ENCODE measurements around the gene LDLR.
A peak's percentile ranks its signal among the peaks of the same experiment; 100 is the strongest.
"Not testable (repeated sequence)": the region's sequence is repeated elsewhere in the genome, so short reads cannot be mapped to it uniquely, and the experiment has no call there.

The LDLR gene

DNA sequence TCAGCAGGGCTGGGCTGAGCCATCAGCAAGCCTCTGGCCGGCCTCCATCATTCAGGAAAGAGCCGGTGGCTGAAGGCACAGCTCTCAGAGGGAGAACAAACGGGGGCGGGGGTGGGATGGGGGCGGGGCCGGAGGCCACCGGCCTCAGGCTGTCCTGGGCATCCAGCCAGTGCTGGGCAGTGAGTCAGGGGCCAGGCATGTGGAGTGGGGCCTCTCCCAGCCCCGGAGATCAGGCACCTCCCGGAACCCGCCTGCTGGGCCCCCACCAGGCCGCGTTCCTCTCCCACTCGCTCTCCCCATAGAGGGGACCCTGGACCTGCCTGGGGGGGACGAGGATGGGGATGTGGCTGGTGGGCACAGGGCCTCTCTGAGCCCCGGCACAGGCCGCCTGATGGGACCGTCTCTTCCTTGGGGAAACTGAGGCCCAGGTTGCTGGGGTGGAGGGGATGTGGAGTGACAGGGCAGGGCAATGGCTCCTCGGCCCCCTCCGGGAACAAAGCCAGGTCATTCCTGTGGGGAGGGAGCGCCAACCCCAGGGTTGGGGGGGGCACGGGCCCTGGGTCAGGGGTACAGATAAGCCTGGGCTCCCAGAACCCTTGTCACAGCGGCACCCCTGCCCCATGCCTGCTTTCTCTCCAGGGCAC lies 53.4 kb downstream of the LDLR start:
- no peak for DNase-seq

DNA sequence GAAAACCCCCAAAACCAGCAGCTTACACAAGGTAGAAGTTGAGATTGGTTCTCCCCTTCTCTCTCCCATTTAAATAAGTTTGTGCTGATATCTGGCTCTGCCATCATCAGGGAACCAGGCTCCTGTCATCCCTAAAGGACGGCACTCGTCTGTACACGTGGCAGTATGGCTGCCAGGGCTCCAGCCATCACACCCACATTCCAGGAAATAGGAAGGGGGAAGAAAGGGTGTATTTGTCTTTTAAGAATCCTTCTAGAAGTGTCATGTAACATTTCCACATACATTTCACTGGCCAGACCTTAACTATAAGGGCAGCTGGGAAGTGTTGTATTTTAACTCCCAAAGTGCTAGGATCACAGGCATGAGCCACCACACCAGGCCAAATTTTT lies 56.3 kb downstream of the LDLR start:
- no peak for DNase-seq

DNA sequence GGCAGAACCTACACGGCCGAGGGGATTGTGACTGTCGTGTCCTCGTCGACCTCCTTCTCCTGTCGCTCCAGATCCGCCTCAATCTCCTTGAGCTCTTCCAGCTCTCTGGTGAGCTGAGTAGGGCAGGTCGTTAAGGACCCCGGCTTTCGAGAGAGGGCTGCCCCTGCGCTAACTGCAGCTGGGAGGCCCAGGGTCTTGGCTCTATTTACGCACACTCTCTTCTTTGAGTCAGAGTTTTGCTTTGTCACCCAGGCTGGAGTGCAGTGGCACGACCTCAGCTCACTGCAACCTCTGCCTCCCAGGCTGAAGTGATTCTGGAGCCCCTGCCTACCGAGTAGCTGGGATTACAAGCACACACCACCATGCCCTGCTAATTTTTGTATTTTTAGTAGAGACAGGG lies 58.7 kb downstream of the LDLR start:
- DNase-seq = no peak

DNA sequence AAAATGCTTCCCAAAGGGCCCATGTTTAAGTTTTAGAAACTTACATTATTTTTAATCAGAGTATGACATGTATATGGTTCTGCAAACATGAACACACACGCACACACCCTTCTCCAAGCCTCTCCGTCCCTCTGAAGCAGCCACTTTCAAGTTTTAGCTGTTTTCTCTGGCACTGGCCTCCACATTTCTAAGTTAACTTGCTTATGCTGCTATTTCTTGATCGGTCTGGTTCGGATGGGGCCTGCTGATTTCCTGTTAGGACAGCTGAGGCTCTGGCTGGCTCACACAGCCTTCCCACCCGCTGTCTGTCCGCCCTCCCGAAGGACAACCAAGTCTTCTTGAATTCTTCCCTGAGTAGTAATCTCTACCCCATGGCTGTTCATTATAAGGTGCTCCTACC lies 61.9 kb downstream of the LDLR start:
- DNase-seq = no peak

DNA sequence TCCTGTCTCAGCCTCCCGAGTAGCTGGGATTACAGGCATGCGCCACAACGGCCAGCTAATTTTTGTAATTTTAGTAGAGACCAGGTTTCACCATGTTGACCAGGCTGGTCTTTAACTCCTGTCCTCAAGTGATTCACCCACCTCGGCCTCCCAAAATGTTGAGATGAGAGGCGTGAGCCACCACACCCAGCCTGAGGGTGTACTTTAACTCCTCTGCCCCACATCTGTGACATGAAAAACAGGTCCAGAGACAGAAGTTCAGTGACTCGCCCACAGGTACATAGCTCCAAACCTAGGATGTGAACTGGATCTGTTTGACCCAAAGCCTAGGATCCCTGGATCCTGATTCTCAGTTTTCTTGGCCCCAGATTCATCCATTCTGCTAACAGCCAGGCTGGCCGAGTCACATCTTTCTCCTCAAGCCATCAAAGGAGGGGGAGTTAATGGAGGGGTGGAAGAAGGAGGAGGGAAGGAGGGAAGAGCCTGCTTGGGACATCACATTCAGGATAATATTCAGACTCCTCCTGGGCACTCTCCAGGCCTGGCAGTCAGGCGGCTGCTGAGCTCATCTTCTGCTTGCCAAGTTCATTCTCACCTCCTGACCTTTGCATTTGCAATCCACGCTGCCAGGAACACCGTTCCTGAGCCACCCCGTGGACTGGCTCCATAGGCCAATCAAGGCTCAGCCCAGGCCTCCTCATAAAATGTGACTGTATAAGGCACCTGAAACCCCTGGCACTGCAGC lies 63.2 kb downstream of the LDLR start:
- DNase-seq = no peak

DNA sequence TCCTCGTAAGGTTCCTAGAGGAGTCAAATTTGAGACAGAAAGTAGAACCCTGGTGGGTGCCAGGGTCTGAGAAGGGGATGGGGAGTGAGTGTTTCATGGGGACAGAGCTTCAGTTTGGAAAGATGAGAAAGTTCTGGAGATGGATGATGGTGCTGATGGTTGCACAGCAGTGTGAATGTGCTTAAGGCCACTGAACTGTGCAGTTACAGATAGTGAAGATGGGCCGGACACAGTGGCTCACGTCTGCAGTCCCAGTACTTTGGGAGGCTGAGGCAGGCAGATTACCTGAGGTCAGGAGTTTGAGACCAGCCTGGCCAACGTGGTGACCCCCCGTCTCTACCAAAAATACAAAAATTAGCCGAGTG lies 65.4 kb downstream of the LDLR start:
- no peak for DNase-seq

DNA sequence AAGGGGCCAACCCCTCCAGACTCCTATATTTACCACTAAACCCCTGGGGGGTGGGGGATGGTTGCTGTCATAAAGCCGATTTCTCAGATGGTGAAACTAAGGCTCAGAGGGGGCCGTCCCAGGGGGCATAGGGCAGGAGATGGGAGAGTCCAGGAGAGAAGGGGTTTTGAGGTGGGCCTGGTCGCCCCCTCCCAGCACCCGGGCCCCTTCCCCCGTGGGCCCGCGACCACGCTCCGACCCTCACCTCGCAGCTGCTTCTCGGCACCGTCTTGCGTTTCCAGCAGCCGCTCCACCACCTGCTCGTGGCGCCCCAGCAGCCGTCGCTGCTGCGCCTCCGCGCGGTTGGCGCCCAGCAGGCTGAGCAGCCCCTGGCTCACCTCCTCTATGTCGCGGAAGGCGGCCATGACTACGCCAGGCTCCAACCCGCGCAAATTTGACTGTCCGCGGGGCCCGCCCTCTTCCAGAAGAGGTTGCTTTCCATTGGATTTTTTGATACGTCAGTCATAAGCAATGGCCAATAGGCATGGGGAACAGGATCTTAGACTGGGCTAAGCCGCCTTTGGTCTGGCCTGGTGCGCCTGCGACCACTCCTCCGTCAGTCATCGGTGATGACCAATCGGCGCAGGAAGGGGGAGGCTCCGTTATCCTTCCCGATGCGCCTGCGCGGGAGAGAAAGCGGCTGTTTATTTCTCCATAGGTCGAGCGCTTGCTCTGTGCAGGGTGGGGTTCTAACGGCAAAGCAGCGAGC lies 66.3 kb downstream of the LDLR start, which contains the start of gene SPC24:
Gene SPC24, minus strand, starts transcription at position 410 of the 748 bp plus-strand sequence. Its CDS starts 6 bp downstream, at position 404.
- DNase-seq = peak; percentile 62 to 80 (median 78)

DNA sequence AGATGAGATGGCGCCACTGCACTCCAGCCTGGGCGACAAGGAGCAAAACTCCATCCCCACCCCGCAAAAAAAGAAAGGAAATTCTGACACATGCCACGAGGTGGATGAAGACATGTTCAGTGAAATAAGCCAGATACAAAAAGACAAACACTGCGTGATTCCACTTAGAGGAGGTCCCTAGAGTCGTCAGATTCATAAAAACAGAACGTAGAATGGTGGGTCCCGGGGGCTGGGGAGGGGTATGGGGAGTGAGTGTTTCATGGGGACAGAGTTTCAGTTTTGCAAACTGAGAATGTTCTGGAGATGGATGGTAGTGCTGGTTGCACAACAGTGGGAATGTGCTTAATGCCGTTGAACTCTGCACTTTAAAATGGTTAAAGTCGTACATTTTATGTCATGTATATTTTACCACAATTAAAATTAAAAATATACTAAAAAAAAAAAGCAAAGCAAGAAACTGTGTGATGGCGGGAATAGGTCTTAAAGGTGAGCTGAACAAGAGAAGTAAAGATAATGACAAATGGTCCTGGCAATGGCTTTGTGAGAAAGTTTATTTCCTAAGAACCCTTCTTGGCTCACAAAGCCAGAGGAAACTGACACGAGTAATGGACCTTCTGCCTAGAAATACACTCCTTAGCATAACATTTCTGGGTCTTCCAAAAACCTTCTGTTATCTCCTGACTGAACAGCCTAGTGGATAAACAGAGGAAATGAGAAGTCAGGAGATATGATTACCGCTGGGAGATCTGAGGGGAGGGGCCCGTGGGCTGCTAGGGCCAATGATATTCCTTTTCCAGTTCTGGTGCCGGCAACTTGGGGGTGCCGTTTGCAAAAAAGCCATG lies 70.6 kb downstream of the LDLR start:
- no peak for DNase-seq

DNA sequence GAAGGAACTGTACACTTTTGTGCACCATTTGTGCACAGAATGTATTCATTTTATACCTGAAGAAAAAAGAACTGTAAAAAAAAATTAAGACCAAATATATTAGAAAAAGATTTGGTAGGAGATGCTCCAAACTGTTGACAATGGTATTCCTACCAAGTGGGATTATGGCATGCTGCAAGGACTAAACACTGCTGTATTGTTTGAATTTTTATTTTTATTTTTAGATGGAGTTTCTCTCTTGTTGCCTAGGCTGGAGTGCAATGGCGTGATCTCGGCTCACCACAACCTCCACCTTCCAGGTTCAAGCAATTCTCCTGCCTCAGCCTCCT lies 71.1 kb downstream of the LDLR start:
- not testable (repeated sequence) for DNase-seq

DNA sequence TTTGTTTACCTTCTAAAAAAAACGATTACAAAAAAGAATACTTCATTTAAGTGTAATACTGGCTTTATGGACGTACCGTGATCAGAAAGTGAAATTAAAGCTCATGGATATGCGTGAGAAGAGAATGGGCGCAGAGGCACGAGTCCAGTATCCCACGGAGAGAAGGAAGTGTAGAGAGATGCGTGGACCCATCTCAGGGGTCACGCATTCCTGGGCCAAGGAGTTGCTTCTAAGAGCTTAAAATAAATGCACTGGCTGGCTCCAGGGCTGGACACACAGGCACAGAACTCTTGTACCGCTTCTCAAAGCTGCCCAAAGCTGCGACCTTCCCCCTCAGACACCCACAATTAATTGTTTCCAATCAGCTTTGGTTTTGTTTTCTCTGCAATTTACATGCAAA lies 75.0 kb downstream of the LDLR start:
- no peak for DNase-seq

DNA sequence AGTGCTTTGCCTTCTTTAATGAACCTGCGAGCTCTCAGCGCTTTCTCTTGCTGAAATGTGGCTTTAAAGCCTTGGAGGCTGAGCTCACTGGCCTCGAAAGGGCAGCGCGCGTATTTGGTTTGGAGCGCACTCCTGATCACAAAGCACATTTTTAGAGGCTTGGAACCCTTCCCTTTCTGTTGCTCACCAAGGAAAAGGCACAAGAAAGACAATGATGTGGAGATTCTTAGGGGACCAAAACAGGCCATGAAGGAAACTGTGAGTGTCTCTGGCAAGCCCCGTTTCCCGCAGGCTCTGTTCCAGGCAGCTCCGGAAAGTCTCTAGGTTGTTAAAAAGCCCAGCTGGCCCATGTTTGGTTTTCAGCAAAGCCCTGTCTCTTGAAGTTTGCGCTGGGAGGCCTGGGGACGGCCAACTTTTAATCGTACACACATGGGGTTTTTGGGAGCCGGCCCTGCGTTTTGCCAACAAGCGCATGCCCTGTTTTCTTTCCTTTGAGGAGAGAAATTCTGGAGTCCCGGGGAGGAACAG lies 75.7 kb downstream of the LDLR start:
- DNase-seq = no peak

DNA sequence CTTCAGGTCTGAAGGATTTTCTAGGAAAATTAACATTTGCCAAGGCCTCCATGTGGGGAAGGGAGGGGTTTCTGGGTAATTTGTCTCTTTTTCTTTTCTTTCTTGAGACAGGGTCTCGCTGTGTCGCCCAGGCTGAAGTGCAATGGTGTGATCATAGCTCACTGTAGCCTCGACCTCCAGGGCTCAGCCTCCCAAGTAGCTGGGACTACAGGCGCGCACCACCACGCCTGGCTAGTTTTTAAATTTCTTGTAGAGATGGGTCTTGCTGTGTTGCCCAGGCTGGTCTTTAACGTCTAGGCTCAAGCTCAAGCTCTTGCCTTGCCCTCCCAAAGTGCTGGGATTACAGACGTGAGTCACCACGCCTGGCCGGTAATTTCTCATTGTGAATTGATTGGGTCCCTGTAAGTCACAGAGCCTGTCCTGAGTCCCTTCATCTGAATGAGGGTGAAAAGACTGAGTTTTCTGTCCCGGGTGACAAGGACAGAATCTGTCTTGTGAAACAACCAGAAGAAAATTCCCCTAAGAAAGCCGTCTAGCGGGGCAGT lies 76.3 kb downstream of the LDLR start:
- DNase-seq = no peak

DNA sequence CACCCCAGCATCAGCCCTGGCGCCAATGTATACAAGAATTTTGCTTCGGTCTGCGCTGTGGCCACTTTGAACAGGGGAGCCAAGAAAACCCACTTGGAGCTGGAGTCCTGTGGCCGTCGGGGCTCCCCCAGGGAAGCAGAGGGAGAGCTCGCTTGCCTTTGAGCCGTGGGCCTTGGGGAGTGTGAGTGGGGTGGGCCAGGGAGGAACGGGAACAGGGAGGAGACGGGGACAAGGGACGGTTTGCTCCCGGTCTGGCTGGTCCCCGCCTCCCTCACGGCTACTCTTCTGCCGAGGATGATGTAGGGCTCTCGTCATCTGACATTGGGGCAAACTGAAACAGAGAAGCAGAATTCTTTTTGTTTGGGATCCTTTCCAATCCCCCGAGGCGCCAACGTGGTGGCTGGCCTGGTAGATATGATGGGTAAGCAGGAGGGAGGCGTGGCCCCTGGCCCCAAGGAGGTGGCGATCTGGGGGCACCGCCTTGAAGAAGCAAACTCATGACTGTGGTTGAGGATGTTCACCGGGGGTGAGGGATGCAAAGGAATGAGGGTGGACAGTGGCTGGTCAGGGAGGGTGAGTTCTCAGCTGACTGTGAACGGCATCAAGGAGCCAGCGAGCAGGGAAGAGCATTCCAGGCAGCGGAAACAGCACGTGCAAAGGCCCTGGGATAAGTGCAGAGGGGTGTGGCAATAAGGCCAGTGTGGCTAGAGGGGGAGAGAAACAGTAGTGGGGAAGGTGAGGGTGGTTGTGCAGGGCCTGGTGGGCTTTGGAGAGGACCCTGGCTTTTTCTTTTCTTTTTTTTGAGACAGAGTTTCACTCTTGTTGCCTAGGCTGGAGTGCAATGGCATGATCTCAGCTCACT lies 77.2 kb downstream of the LDLR start:
- no peak for DNase-seq

DNA sequence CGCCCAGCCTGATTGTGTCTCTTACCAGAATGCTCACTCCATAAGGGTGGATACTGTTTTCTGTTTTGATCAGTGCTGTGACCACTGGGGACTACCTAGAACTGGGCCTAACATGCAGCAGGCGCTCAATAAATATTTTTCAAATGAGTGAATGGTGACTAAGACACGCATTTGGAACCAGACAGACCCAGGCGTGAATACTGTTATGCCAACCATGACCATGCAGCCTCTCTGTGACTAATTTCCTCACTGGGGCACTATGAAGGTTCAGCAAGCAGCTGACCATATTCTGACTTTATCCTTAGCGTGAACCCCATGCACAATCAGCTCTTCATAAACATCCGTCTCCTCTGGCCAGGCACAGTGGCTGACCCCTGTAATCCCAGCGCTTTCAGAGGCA lies 79.3 kb downstream of the LDLR start:
- DNase-seq = no peak

DNA sequence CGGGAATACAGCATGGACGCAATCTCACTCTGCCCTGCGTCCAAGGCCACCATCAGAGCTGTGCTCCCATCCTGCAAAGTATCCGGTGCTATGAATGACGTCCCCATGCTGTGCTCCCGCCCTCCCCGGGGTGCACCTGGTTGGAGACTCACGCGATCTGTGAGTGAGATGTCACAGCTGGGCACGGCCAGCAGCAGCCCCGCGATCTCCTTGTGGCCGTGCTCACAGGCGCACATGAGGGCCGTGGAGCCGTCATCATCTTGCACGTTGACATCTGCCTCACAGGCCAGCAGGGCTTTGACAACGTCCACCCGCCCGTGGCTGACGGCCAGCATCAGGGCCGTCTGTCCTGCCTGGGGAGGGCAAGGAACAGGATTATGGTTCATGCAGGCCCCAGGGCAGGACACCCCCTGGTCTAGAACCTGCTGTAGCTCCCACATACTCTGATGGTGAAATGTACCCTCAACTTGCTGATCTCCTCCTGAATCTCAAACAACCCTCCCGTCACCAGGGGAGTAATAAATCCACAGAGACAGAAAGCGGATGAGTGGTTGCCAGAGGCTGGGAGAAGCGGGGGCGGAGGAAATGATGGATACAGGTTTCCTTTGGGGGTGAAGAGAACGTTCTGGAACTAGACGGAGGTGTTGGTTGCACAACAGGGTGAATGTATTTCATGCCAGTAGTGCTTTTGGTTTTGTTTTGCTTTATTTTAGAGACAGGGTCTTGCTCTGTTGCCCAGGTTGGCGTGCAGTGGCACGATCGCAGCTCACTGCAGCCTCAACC lies 80.8 kb downstream of the LDLR start:
- no peak for DNase-seq

DNA sequence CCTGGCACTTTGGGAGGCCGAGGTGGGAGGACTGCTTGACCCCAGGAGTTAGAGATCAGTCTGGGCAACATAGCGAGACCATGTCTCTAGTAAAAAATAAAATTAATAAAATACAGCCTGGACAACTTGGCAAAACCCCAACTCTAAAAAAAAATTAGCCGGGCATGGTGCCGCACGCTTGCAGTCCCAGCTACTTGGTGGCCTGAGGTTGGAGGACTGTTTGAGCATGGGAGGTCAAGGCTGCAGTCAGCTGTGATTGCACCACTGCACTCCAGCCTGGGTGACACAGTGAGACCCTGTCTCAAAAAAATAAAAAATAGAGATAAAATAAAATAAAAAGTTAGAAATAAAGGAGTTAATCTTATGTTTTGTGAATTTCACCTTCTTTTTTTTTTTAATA lies 81.9 kb downstream of the LDLR start:
- DNase-seq = no peak

DNA sequence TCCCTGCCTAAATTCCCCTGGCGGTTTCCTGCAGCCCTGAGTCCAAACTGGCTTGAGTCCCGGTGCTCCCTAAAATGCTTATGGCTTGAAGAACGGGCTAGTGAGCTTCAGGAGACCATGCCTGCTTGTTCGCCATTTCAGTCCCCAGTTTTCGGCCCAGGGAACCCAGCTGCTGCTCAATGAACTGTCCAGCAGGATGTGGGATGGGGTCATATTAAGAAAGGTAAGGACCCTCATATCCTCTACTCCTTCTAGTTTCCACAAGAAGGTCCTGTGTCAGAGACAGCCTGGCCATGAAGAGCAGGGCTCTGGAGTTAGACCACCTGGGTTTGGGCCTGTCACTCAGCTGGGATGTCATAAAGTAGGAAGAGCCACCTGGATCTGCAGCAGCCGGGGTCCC lies 83.3 kb downstream of the LDLR start:
- no peak for DNase-seq

DNA sequence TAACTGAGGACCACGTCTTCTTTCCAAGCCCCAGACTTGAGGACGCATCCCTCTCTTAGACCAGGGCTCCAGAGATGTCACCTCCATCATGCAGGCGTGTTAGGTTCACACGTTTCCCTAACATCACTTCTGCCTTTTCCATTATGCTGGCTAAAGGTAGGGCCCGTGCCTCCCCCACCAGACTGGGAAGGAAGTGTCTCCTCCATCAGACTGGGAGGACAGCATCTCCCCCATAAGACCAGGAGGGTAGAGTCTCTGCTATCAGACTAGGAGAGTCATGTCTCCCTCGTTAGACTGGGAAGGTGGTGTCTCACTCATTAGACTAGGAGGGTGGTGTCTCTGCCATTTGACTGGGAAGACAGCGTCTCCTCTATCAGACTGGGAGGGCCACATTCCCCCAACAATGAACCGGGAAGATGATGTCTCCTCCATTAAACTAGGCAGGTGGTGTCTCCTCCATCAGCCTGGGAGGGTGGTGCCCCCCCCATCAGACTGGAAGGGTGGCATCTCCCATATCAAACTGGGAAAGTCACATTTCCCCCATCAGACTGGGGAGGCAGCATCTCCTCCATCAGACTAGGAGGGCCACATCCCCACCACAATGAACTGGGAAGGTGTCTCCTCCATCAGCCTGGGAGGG lies 84.4 kb downstream of the LDLR start:
- no peak for DNase-seq

DNA sequence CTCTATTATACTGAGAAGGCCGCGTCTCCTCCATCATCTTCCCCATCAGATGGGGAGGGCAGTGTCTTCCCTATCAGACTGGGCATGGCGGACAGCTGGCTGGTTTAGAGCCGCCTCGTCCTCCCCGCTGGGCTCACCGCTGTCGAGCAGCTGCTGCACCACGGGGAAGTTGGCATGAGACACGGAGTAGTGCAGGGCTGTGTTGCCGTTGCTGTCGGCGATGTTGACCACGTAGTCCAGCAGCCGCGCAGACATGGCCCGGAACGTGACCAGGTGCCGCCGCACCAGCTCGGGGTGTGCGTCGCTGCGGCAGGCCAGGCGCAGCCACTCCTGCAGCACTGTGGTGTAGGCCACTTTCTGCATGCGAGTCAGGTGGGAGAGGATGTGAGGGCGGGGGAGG lies 85.1 kb downstream of the LDLR start:
- DNase-seq = no peak

DNA sequence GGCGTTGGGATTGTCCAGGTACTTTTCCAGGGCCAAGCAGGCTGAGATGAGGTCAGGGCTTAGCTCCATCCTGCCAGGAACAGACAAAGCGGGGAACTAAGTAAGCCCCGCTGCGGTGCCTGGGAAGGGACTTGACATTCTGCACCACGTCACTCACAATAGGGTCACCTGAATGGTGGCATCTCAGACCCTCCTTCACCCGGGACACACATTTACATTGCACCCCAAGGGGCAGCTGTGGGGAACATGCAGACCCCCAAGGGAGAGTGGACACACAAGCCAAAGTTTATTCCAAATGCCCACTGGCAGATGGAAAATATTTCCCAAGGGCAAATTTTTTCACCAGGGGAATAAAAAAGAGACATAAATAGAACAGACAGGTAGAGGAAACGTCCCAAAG lies 86.7 kb downstream of the LDLR start:
- DNase-seq = no peak

All from activated CD4-positive, CD25-positive, alpha-beta regulatory T cell (primary cell).